Measurements from ENCODE around the gene ADAMTS3. TPM values are rescaled to one million over a fixed set of nuclear protein-coding genes. Genes with fewer than 3 reads are reported as not detected.

Gene ADAMTS3
- total RNA-seq, 1 donor from 2014 or later, result 0.27 TPM

GRCh38 chr4:72377491-72378194, 191.4 kb downstream of the ADAMTS3 start:
- intact Hi-C loops (cut with DNase I), result no loop called here
- ATAC-seq (ENCODE audit: poor library complexity) (no peak), DNase-seq (no peak)

DNA sequence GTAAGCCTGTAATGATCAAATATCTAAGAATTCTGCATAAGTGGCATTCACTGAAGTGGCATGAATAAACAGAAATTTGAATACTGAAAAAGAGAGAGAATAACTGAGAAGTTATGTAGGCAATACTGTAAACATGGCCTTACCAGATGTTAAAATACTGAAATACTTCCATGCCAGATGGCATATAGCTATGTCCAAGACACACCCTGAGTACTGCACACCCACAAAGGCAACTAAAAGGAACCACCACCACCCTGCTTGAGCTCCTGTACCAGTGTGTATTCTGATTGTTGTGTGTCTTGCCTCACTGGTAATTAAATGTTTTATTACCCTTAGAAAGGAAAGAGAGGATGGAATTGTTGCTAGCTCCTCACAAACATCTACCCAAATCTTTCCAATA, 192.1 kb downstream of the ADAMTS3 start:
- DNase-seq (no peak), ATAC-seq (ENCODE audit: poor library complexity) (no peak)
- intact Hi-C loops (cut with DNase I), result no loop called here

DNA sequence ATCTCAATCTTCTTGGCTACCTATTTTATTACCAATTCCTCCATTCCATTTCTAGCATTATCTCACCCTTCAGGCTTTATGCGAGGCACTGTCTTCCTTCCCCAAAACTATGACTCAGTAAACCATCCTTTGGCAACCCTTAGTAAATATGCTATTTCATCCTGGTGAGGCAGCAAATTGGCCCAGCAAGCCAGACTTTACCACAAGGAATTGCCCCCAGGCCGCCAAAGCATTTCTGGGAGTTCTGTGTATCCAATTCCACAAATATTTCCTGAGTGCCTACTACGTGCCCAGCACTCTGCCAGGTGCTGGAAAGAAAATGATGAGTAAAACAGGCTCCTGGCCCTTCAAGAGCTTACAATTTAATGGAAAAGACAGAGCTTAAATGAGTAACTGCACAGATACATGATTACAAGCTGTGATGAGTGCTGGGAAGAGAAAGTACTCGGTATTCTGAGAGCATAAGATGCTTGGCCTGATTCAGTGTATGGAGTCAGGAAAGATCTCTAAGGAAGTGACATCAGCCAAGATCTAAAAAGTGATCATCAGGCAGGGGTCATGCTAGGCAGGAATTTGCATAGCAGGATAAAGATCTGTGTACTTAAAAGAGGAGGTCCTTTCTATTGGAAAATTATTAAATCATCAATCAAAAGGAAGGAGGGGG, 193.8 kb downstream of the ADAMTS3 start:
- DNase-seq, result no peak
- ATAC-seq (ENCODE audit: poor library complexity), result no peak
- intact Hi-C loops (cut with DNase I), result no loop called here

DNA sequence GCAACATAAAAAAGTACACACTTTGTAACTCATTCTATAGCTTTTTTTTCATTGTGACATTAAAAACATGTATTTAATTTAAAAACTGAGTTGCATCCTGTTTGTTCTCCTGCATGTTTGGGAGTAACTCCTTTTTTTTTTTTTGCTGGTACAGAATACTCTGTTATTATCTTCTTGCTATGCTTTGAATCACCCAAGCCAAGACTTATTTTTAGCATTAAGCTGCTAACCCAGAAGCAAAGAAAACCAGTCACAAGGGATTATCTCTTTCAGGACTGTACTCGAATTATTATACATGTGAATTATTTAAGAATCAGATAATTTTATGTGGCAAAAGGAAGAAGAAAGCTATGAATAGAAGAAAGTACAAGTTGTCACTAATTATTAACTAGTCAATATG, 194.9 kb downstream of the ADAMTS3 start:
- ATAC-seq (ENCODE audit: poor library complexity), result peak; percentile 76
- intact Hi-C loops (cut with DNase I), result no loop called here

GRCh38 chr4:72366601-72367000, 202.4 kb downstream of the ADAMTS3 start:
- intact Hi-C loops (cut with DNase I), result no loop called here
- ATAC-seq (ENCODE audit: poor library complexity), result no peak

More for the DNA sequence above, 194.9 kb downstream of the ADAMTS3 start:
- no peak for DNase-seq

DNA sequence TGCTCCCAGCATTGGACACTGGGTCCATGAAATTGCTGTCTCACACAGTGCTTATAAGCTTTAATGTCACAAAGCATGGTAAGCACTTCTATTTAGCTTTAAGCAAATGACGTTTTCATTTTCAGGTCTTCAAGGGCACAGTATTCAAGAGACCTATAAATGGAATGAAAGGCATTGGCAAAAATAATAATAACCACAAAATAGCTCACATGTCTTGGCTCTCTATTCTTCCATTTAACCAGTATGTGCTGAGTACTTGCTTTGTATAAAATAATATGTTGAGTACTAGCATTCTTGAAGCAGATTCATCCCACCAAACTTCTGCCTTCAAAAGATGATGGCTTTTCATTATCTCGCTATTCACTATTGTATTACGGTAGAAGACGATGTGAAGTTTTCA, 203.0 kb downstream of the ADAMTS3 start:
- intact Hi-C loops (cut with DNase I), result no loop called here
- no peak for ATAC-seq (ENCODE audit: poor library complexity)

More at GRCh38 chr4:72366601-72367000, 202.4 kb downstream of the ADAMTS3 start:
- no peak for DNase-seq

GRCh38 chr4:72365016-72365415, 204.0 kb downstream of the ADAMTS3 start:
- no peak for ATAC-seq (ENCODE audit: poor library complexity)
- no peak for DNase-seq
- intact Hi-C loops (cut with DNase I), result no loop called here

More for the DNA sequence above, 203.0 kb downstream of the ADAMTS3 start:
- DNase-seq, result no peak

GRCh38 chr4:72360075-72360474, 208.9 kb downstream of the ADAMTS3 start:
- intact Hi-C loops (cut with DNase I), result no loop called here
- ATAC-seq (ENCODE audit: poor library complexity) (no peak), DNase-seq (no peak)

GRCh38 chr4:72358483-72358882, 210.5 kb downstream of the ADAMTS3 start:
- intact Hi-C loops (cut with DNase I), result no loop called here
- ATAC-seq (ENCODE audit: poor library complexity), result no peak
- no peak for DNase-seq

DNA sequence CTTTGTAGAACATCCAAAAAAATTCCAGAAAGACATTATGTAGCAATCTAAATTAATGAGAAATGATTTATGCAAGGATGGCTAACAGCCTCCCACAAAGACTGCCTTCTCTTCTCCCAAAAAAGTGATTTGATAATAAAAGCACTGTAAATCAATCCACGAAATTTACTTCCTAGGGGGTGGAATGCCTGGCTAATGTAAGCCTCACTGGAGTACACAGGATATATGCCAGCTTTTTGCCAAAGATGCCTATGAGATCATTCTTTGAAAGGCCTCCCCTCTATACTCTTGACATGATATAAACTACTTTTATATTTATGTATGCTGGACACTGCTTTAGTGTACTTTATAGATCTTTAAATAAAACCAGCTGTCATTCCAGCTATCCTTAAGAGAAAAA, 211.1 kb downstream of the ADAMTS3 start:
- intact Hi-C loops (cut with DNase I), result no loop called here
- no peak for ATAC-seq (ENCODE audit: poor library complexity)
- DNase-seq, result no peak

DNA sequence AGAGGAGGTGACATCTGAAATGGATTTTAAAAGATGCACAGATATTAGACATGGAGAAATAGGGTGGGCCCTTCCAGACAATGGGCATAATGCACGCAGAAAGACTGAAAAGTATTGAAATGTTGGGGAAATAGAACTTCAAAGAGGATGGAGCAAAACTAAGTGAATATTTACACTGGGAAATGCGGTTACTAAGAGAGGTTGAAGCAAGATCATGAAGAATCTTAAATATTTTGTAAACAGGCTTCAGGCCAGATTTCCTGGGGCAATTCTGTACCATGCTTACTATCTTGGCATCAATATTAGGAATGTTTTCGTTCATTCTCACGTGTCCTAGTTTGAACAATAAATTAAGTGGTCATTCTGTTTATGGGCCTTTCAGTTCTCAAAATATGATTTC, 216.3 kb downstream of the ADAMTS3 start:
- intact Hi-C loops (cut with DNase I), result no loop called here
- ATAC-seq (ENCODE audit: poor library complexity), result no peak

GRCh38 chr4:72351521-72351920, 217.5 kb downstream of the ADAMTS3 start:
- no peak for DNase-seq
- intact Hi-C loops (cut with DNase I), result no loop called here
- ATAC-seq (ENCODE audit: poor library complexity), result no peak

More for the DNA sequence above, 216.3 kb downstream of the ADAMTS3 start:
- no peak for DNase-seq

- ATAC-seq (ENCODE audit: poor library complexity) (no peak), DNase-seq (no peak)
- intact Hi-C loops (cut with DNase I), result no loop called here
Observed at GRCh38 chr4:72348701-72349100, 220.3 kb downstream of the ADAMTS3 start.

DNA sequence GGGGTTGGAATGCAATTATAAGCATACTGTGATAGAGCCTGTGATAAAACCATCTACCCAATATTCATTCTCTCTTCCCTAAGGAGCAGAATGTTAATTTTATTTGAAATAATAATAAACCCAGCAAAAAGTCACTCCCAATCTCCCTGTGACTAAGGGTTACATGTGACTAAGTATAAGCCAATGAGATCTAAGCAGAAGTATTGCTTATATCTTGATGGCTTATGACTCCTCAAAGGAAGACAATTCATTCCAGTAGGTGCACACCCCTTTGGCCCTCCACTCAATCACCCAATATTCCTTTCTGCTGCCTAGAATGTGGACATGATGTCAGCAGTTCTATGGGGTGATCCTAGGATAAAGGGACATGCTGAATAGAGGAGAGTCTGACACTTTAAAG, 224.6 kb downstream of the ADAMTS3 start:
- no peak for ATAC-seq (ENCODE audit: poor library complexity)
- intact Hi-C loops (cut with DNase I), result no loop called here

GRCh38 chr4:72341432-72341820, 227.6 kb downstream of the ADAMTS3 start:
- intact Hi-C loops (cut with DNase I), result no loop called here
- no peak for ATAC-seq (ENCODE audit: poor library complexity)
- no peak for DNase-seq

More for the DNA sequence above, 224.6 kb downstream of the ADAMTS3 start:
- no peak for DNase-seq

- intact Hi-C loops (cut with DNase I), result no loop called here
- DNase-seq (no peak), ATAC-seq (ENCODE audit: poor library complexity) (no peak)
Observed at GRCh38 chr4:72340803-72341431, 228.1 kb downstream of the ADAMTS3 start.

- ATAC-seq (ENCODE audit: poor library complexity) (peak; percentile 39), DNase-seq (no peak)
- intact Hi-C loops (cut with DNase I), result no loop called here
Observed at GRCh38 chr4:72338060-72338459, 231.0 kb downstream of the ADAMTS3 start.

DNA sequence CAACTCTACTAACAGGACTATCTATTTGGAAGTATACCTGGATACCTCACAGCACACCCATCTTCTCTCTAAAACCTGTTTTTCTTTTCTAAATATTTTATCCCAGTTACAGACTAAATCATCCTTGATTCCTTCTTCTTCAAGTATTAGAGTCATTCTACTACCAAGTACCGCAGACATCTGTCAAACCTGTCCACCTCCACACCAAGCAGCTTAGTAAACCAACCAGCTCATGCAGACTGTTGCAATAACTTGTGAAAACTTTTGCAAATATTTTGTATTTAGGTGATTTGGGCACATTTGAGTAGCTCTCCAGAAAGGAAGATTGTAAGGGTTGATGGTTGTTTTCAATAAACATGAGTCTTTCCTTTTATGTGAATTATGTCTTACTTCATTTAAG, 238.6 kb downstream of the ADAMTS3 start:
- intact Hi-C loops (cut with DNase I), result no loop called here
- DNase-seq (no peak), ATAC-seq (ENCODE audit: poor library complexity) (no peak)

DNA sequence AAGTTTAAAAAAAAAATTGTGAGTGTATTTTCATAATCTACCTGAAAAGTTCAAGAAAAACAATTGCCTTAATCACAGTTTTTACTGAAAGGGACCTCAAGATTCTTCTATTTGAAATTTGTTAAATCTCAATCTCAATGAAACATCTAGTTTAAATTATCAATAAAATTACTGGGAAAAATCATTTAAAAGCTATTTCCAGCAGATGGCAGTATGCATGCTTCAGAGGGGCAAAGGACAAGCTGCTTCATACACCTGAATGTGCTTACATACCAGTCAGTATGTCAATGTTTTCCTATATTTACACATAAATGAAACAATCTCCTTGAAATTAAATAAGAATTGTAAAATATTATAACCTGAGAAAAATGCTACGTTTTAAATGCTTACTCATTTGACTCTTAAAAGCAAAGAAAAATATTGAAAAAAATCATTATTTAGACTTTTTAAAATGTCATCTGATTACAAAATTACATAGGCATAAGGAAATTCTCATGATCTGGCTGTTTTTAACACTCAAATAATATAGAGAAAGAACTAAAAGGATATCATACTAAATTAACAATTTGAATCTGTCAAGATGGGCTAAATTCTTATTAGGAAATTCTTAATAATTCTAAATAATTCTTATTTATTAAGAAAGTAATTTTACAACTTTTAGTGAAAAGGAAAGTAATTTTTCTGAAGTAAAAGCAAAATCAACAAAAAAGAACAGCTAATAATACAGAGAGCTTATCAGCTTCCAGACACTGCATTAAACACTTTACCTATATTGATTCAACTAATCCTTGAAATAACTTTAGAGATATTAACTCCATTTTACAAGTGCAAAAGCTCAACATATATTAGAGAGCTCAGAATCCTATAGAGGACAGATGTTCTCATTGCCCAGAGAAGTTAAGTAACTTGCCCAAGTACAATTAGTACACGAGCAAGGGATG, 242.1 kb downstream of the ADAMTS3 start:
- intact Hi-C loops (cut with DNase I), result loop anchor here (5.0 kb wide), 1 partner anchor 140 kb away; no protein-coding TSS in a partner anchor
- ATAC-seq (ENCODE audit: poor library complexity), result no peak
- no peak for DNase-seq

Data from Right ventricle myocardium superior (tissue), 1 donor.